Testis (tissue), 3 donors: Measurements from ENCODE around the gene ZBTB40. TPM values are rescaled to one million over a fixed set of nuclear protein-coding genes. Genes with fewer than 3 reads are reported as not detected.

Experiments used
- DNase-seq: peaks from one replicate; pipeline ENCODE4 v3.0.0-alpha.2; 2019
- H3K27ac ChIP-seq, 2 donors: fragments of 200-600 bp; sonication (generic); one replicate each; pipeline ENCODE4 v1.5.1; 2019
- H3K27me3 ChIP-seq: fragments of 200-600 bp; sonication (generic); one replicate; pipeline ENCODE4 v1.5.1; 2019
- H3K36me3 ChIP-seq: fragments of 200-600 bp; sonication (generic); one replicate; pipeline ENCODE4 v1.5.1; 2017; ENCODE audit warnings: low read depth; ENCODE audit errors: missing control alignments
- H3K4me1 ChIP-seq: fragments of 200-600 bp; sonication (generic); one replicate; pipeline ENCODE4 v1.5.1; 2019
- H3K4me3 ChIP-seq, 2 donors: fragments of 200-600 bp; sonication (generic); one replicate each; pipeline ENCODE4 v1.5.1; 2017 to 2019
- H3K9me3 ChIP-seq: fragments of 200-600 bp; sonication (generic); one replicate; pipeline ENCODE4 v1.5.1; 2017
- POLR2A ChIP-seq: fragments of 450-650 bp; IDR thresholded peaks from one replicate; pipeline ENCODE4 v1.6.1; 2017; ENCODE audit warnings: antibody characterized with exemption, mild to moderate bottlenecking, moderate library complexity
- WGBS, 2 donors: methylation state at CpG; one replicate each; pipeline ENCODE4 v1.1.5; 2018; 5-methylcytosine and 5-hydroxymethylcytosine counted together
- intact Hi-C: fragments of 100-400 bp; cut with DNase I; formaldehyde crosslinking; loops from one replicate; pipeline ENCODE4 v1.15.1; 2023; ENCODE audit warnings: low total_unique reads
- polyA plus RNA-seq: library from polyadenylated mRNA; stranded (reverse); fragments of 350-450 nt; fragmentation: Illumina TruSeq; extraction: RNeasy Lipid Tissue Mini Kit (QIAGEN cat#74804); gene quantifications from one replicate; pipeline ENCODE4 v1.2.3, GENCODE V29; 2014; ENCODE audit warnings: low read depth, low replicate concordance; ENCODE audit not compliant: insufficient read depth
- total RNA-seq, 2 donors: library from RNA; depleted of rRNA; stranded (reverse); fragments of >200 nt; gene quantifications; one replicate each; pipeline ENCODE4 v1.2.3, GENCODE V29; 2016
- TF ChIP-seq, protein P1 (sequence below), 3 experiments: fragments of 450-650 bp in 2 of 3; fragments of 200-600 bp in 1 of 3; sonication (generic) in 1 of 3; IDR thresholded peaks; one replicate each; pipeline ENCODE4 v1.5.1; 2016 to 2019; ENCODE audit warnings: antibody characterized with exemption in 3 of 3, mild to moderate bottlenecking in 2 of 3, moderate library complexity in 1 of 3

Gene ZBTB40
- total and polyA plus RNA-seq, 3 donors from 2014 or later = 15.6 to 28.6 (median 28.1) TPM

DNA sequence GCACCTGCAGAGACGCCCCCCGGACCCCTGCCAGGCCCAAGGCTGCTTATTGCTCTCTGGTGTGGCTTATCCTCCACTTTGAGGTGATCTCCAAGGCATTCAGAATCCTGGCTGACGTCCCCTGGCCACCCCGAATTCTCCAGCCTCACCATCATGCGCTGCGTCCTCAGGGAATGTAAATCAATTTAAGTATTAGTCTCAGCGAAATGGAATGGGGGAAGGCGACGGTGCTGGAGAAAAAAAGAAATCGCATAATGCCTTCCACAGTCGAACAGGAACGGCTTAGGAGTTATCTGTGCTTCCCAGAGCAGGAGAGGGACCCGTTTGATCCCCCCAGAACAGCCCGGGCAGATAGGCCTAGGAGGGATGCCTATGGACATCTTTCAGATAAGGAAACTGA is 114.5 kb downstream of the ZBTB40 start:
- DNase-seq = no peak
- WGBS, 2 donors = 86% methylated on average over 14 of the region's 14 CpGs
- TF ChIP-seq POLR2A = no peak
- TF ChIP-seq, protein P1, sequence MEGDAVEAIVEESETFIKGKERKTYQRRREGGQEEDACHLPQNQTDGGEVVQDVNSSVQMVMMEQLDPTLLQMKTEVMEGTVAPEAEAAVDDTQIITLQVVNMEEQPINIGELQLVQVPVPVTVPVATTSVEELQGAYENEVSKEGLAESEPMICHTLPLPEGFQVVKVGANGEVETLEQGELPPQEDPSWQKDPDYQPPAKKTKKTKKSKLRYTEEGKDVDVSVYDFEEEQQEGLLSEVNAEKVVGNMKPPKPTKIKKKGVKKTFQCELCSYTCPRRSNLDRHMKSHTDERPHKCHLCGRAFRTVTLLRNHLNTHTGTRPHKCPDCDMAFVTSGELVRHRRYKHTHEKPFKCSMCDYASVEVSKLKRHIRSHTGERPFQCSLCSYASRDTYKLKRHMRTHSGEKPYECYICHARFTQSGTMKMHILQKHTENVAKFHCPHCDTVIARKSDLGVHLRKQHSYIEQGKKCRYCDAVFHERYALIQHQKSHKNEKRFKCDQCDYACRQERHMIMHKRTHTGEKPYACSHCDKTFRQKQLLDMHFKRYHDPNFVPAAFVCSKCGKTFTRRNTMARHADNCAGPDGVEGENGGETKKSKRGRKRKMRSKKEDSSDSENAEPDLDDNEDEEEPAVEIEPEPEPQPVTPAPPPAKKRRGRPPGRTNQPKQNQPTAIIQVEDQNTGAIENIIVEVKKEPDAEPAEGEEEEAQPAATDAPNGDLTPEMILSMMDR (IDR thresholded peaks at IDR 0.05) = no peak
- Histone ChIP-seq H3K4me1 (no peaks in the 10 kb centered on the region), H3K4me3 (no peak overlapping the region), H3K36me3 (no peaks in the 10 kb centered on the region), H3K27me3 (no peaks in the 10 kb centered on the region), H3K9me3 (no peaks in the 10 kb centered on the region), H3K27ac (no peak overlapping the region)
- intact Hi-C loops = no loop called here

DNA sequence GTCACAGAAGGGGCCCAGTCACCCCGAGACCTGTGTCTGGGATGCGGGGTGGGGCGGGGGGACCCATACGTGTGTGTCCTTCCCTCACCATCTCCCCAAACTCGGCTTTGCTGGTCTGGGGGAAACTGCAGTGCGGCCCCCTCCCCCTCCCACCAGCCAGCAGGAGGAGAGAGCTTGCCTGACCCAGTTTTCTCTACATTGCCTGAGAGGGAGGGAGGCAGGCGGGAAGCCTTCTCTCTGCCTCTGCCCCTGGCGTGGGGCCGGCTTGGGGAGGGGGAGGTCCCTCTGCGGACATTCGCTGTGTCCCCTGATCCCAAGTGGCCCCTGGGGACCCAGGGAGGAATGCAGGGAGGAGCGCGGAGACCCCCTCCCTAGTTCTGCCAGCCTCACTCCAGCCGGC is 115.5 kb downstream of the ZBTB40 start:
- H3K36me3 ChIP-seq = no peaks in the 10 kb centered on the region
- TF ChIP-seq, protein P1 (IDR thresholded peaks at IDR 0.05) = no peak
- TF ChIP-seq POLR2A = no peak
- no peak for DNase-seq
- no peaks in the 10 kb centered on the region for H3K9me3 ChIP-seq
- no peak overlapping the region for H3K27ac ChIP-seq
- intact Hi-C loops = no loop called here
- no peak overlapping the region for H3K4me3 ChIP-seq
- 63% methylated on average over 14 of the region's 14 CpGs; no CpG with 5 or more reads in 1 of the 2 donors for WGBS, 2 donors
- H3K27me3 ChIP-seq = no peaks in the 10 kb centered on the region
- no peaks in the 10 kb centered on the region for H3K4me1 ChIP-seq

DNA sequence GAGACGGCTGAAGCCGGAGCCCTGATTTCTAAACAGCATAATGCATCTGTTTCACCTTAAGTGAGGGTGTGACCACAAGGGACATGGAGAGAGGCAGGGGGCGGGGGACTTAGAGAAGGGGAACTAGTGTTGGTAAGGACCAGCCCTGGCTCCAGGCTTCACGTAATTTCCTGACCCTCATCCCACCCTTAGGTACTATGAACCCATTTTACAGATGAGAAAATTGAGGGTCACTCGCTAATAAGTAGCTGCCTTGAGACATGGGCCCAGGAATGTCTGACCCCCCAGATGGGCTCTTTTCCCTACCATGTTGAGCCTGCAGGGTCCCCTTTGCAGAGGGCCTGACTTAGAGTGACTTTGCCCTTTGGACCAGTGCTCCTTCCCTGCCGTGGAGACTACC is 116.3 kb downstream of the ZBTB40 start:
- H3K36me3 ChIP-seq = no peaks in the 10 kb centered on the region
- TF ChIP-seq POLR2A = no peak
- TF ChIP-seq, protein P1 (IDR thresholded peaks at IDR 0.05) = no peak
- no peak overlapping the region for H3K4me3 ChIP-seq
- H3K27ac ChIP-seq = no peak overlapping the region
- no peak for DNase-seq
- WGBS, 2 donors = 87 to 88% methylated on average over 5 to 6 of the region's 6 CpGs
- no peaks in the 10 kb centered on the region for H3K9me3 ChIP-seq
- no peaks in the 10 kb centered on the region for H3K4me1 ChIP-seq
- H3K27me3 ChIP-seq = no peaks in the 10 kb centered on the region
- intact Hi-C loops = no loop called here

DNA sequence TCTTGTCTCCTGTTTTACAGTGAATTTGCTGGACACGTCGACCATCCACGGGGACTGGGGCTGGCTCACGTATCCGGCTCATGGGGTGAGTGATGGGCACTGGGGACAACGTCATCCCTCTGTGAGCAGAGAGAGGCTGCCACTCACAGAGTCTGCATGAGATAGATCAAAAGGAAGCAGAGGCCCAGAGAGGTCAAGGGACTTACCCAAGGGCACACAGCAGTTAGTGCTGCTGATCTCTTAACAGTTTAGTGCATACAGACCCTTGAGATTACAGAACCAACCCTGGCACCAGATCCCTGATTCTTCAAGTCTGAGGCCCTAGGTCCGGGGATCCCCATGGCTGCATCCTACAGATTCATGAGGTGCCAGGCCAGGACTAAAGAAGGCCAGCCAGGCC is 117.6 kb downstream of the ZBTB40 start:
- Histone ChIP-seq H3K9me3 (no peaks in the 10 kb centered on the region), H3K27me3 (no peaks in the 10 kb centered on the region), H3K4me3 (no peak overlapping the region), H3K36me3 (no peaks in the 10 kb centered on the region), H3K27ac (no peak overlapping the region), H3K4me1 (no peaks in the 10 kb centered on the region)
- intact Hi-C loops = no loop called here
- TF ChIP-seq, protein P1 (IDR thresholded peaks at IDR 0.05) = no peak
- no peak for TF ChIP-seq POLR2A
- 86 to 94% methylated on average over 6 to 7 of the region's 7 CpGs for WGBS, 2 donors
- DNase-seq = no peak

DNA sequence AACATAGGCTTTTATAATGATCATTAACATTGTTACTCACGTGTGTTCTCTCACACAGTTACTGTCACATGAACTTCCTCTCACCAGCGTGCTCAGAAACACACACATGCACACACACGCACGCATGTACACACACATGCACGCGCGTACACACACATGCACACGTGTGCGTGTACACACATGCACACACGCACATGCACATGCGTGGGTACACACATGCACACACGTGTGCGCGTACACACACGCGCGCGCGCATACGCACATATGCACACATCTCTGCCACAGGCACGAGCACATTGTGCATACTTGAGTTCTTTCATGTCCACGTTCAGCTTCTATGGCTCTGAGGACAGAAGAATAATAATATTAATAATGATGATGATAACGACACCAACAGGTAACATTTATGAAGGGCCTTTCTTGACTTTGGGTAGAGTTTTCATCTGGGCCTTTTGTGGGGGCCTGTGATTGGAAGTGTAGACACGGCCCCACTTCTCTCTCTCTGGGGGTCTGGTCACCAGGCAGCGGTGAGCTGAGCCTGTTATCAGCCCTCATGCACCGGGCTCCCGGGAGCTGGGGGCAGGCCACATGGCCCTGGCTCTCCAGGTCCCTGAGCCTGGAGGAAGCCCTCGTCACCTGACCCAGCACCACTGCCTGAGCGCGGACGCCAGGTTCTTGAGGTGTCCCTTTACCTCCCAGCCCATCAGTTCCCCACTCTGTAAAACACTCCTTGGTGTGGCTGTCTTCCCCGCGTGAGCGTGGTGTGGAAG is 118.7 kb downstream of the ZBTB40 start:
- 82 to 85% methylated on average over 34 of the region's 34 CpGs for WGBS, 2 donors
- no peak for DNase-seq
- Histone ChIP-seq H3K9me3 (no peaks in the 10 kb centered on the region), H3K4me1 (no peaks in the 10 kb centered on the region), H3K27ac (no peak overlapping the region), H3K36me3 (no peaks in the 10 kb centered on the region), H3K4me3 (no peak overlapping the region), H3K27me3 (no peaks in the 10 kb centered on the region)
- intact Hi-C loops = no loop called here
- TF ChIP-seq, protein P1 (IDR thresholded peaks at IDR 0.05) = no peak
- TF ChIP-seq POLR2A = no peak
